DND-41 (cell line): Measurements from ENCODE around the gene REEP1.

Source experiments
- CTCF ChIP-seq: IDR thresholded peaks from 2 replicates; pipeline ENCODE4 v1.5.1; 2012; ENCODE audit warnings: borderline replicate concordance, low read length, moderate library complexity, mild to moderate bottlenecking; ENCODE audit not compliant: poor library complexity, severe bottlenecking; ENCODE audit errors: extremely low read depth
- EZH2 ChIP-seq: IDR thresholded peaks from 3 replicates; pipeline ENCODE4 v1.6.1; 2012; ENCODE audit warnings: borderline replicate concordance, low read depth, mild to moderate bottlenecking, moderate library complexity, low read length, inconsistent platforms; ENCODE audit not compliant: severe bottlenecking

- TF ChIP-seq EZH2 = no peak
- no peak for TF ChIP-seq CTCF
Observed at GRCh38 chr2:86226070-86226469, 111.4 kb downstream of the REEP1 start.
